GM18858 (cell line): ENCODE measurements around the gene ADGRG1.

Experiments used
- ATAC-seq: cut with Tn5 transposase; IDR thresholded peaks from one replicate; pipeline ENCODE4 v1.9.1; 2021; ENCODE audit not compliant: unreplicated experiment

ADGRG1 gene

DNA sequence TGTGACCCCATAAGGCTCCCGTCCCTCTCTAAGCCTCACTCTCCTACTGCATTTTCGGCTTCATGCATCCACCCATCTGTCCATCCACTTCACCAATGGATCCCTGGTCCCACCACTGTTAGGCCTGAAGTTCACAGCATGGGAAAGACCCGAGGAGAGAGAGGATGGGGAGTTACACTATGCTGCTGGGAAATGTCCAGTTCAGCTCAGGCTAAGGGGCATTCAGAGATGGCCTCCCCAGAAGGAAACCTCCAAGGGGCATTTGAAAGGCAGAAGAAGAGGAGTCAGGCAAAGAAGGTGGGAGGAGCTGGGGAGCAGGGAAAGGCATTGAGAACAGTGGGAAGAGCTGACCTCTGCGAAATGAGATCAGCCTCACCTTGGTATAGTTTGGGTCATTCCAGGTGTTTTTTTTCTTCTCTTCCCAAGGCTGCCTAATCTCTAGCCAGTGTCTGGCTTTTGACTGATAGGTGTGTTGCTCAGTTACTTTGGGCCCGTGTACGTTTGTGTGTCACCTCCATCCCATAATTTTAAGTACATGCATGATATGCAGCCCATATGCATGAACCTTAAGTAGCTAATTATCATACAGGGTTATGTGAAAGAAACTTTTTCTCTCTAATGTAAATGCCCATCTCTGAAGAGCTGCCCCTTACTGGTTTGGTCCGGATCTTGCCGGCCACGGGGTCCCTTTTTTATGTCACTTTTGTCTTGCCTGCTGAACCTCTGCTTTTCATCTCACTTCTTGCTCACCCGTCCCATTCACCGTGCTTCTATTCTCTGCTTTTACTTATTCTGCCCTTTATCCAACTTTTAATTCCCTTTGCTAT is 54.6 kb downstream of the ADGRG1 start:
- ATAC-seq = no peak

- no peak for ATAC-seq
Measured at GRCh38 chr16:57683636-57684545, 55.5 kb downstream of the ADGRG1 start.

DNA sequence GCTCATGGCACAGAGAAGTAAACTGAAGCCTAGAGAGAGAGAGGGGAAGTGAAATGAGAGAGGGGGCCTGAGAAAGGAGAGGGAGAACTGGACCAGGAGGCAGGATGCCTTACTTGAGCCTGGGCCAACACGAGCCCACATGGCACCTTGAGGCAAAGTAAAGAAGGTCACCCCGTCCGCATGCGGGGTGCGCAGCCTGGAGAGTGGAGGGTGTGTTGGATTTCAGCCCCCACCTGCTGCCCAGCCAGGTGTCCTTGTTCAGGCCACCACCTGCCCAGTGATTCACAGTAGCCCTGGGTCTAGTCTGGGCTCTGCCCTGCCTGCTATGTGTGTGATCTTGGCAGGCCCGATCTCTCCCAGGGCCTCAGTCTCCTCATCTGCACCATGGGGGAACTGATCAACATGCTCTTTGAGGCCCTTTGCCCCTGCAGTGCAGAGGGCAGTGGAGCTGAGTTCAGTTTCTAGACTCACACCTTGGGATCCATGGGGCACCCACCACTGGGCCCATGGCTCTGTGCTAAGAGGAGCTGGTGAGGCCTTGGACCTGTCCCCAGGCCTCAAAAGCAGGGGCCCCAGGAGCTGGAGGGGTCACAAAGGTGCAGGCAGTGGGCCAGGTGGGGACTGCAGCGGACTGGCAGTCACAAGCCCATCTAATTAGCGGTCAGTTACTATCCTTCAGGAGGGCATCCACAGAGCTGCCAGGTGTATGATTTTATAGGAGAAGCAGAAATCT is 56.4 kb downstream of the ADGRG1 start:
- ATAC-seq = no peak

DNA sequence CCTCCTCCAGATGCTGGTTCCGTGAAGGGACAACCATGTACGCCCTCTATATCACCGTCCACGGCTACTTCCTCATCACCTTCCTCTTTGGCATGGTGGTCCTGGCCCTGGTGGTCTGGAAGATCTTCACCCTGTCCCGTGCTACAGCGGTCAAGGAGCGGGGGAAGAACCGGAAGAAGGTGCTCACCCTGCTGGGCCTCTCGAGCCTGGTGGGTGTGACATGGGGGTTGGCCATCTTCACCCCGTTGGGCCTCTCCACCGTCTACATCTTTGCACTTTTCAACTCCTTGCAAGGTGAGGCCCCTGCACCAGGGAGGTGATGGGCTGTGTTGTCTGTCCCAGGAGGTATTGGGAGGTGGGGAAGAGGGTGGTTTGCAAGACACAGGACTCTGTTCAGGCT is 57.2 kb downstream of the ADGRG1 start:
- ATAC-seq = no peak

DNA sequence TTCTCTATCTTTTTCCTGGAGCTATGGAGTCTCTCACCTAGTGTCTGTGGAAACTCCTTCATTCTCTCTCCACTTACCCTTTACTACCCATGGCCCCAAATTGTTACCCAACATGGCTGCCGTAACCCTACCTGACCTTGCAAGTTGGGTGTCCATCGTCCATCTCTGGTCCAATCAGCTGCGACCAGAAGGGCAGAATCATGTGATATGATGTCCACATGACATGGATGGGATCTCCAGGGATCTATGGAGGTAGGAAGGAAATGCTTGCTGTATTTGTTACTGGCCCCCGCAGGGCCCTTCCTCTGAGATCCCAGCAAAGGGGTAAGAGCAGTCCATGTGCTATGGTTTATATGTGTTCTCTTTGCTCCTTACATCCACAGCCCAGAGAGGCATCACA is 58.1 kb downstream of the ADGRG1 start:
- ATAC-seq = no peak

- ATAC-seq = no peak
Measured at GRCh38 chr16:57687363-57687929, 59.0 kb downstream of the ADGRG1 start.

GRCh38 chr16:57688487-57688986 is 60.1 kb downstream of the ADGRG1 start:
- no peak for ATAC-seq

- no peak for ATAC-seq
Measured at GRCh38 chr16:57688987-57689761, 60.7 kb downstream of the ADGRG1 start.

GRCh38 chr16:57689762-57690558 is 61.5 kb downstream of the ADGRG1 start:
- ATAC-seq = peak; percentile 69

- no peak for ATAC-seq
Measured at GRCh38 chr16:57690782-57691471, 62.5 kb downstream of the ADGRG1 start.

- no peak for ATAC-seq
Measured at GRCh38 chr16:57692636-57693035, 64.2 kb downstream of the ADGRG1 start.

DNA sequence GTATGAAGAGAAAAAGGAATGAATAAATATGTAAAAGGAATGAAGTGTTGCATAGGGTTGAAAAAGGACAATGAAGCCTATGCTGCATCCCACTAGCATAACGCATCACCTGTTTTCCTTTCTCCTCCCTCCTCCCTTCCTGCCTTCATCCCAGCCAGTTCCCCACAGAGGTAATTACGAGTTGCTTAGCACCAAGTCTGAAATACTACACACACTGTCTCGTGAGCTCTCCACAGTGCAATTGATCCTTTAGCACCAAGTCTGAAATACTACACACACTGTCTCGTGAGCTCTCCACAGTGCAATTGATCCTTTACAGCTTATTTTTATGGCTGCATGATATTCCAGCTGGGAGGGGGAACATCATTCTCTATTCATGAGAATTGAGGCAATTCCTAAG is 65.1 kb downstream of the ADGRG1 start:
- no peak for ATAC-seq

GRCh38 chr16:57694231-57694724 is 65.8 kb downstream of the ADGRG1 start:
- ATAC-seq = no peak

DNA sequence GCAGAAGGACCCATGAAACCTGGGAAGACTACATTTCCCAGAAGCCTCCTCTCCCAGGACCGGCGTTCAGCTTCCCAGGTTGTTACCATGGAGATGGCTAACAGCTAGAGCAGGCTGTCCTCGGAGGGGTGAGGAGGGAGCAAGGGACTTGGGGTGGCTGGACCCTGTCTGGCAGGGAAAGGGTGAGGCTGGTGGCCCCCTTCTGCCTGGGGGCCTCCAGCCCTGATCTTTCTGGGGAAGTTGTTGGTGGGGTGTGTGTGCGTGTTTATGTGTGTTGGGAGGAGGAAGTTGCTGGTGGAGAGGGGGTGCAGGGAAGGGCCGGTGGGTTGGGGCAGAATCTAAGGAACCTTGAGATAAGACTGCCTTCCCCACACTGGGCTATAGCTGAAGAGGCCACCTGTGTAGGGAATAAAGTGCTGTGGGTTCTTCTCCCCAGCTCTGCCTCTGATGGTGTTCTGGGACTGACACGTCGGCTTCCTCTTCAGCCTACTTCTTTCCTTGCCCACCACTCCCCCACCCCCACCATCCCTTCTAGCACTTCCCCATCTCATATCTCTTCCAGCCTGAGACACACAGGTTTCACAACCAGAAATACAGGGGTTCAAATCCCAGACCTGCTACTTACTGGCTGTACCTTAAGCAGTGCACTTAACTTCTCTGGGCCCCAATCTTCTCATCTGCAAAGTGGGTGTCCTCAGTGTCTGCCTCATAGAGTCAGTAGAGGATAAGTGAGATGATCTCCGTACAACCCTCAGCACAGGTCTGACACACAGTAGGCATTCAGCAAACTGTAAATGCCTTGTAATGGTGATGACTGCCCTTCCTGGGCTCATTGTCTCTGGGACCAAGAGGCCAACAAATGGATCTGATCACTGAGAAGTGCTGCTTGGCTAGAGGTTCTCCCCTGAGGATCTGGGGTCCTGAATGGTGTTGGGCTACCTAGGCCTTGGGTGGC is 66.6 kb downstream of the ADGRG1 start, which contains the start of gene DRC7:
TSS of gene DRC7 (plus strand) at position 82 of the 955 bp plus-strand sequence. CDS start 3,144 bp downstream, outside the sequence.
- no peak for ATAC-seq

DNA sequence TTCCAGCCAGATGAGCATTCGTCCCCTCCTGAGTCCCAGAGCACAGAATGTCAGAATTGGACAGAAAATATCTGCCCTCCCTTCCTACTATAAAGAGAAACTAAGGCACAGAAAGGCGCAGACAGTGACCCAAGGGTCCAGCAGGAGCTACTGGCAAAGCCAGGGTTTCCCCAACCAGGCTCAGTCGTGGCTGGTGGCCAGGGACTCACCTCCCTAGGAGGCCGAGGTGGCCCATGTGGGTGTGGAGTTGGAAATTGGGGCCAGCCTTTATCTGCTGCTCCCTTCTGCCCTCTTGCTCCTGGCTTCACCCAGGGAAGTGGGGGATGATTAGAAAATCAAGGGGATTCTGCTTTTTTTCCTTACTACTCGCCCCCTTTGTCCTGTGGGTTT is 67.2 kb downstream of the ADGRG1 start:
- ATAC-seq = no peak

- ATAC-seq = no peak
Measured at GRCh38 chr16:57696240-57696639, 67.8 kb downstream of the ADGRG1 start.

- ATAC-seq = no peak
Measured at GRCh38 chr16:57697896-57698537, 69.6 kb downstream of the ADGRG1 start.
